ENCODE data around the gene CDKN1A.

GRCh38 chr6:36673882-36674281 lies 4.6 kb upstream of the CDKN1A start:
- TF ChIP-seq POLR2A (IDR thresholded peaks at IDR 0.05) (no peak), CTCF (IDR thresholded peaks at IDR 0.05) (no peak)

Data from heart left ventricle (tissue), 13 donors.